ENCODE data around the gene TF. TPM values are rescaled to one million over a fixed set of nuclear protein-coding genes. Genes with fewer than 3 reads are reported as not detected.
A peak's percentile ranks its signal among the peaks of the same experiment; 100 is the strongest.

TF gene
- total and polyA plus RNA-seq, 5 experiments from 2014 or later, result 0.34 to 0.78 (median 0.63) TPM; not detected in 2

GRCh38 chr3:133749427-133750258 is 3.5 kb downstream of the TF start:
- H3K4me3 Mint-ChIP-seq, result no peak overlapping the region
- POLR2A ChIA-PET, result no interaction called here
- H3K27ac Mint-ChIP-seq, result no peak overlapping the region
- ATAC-seq (no peak), DNase-seq (no peak)
- H3K4me1 Mint-ChIP-seq, result peaks cover 2 to 10% (median 5%) of the 10 kb centered on the region in 4 donors
- peaks cover 13 to 46% (median 36%) of the 10 kb centered on the region in 5 donors for H3K27me3 Mint-ChIP-seq
- H3K36me3 Mint-ChIP-seq, result no peaks in the 10 kb centered on the region
- no peaks in the 10 kb centered on the region for H3K9me3 Mint-ChIP-seq

GRCh38 chr3:133750259-133750656 is 4.1 kb downstream of the TF start:
- peaks cover 12 to 43% (median 36%) of the 10 kb centered on the region in 5 donors for H3K27me3 Mint-ChIP-seq
- H3K36me3 Mint-ChIP-seq, result no peaks in the 10 kb centered on the region
- ATAC-seq (no peak), DNase-seq (no peak)
- no peak overlapping the region for H3K4me3 Mint-ChIP-seq
- peaks cover 2 to 10% (median 5%) of the 10 kb centered on the region in 4 donors for H3K4me1 Mint-ChIP-seq
- no peak overlapping the region for H3K27ac Mint-ChIP-seq
- no peaks in the 10 kb centered on the region for H3K9me3 Mint-ChIP-seq
- POLR2A ChIA-PET, result no interaction called here

GRCh38 chr3:133753107-133753778 is 7.0 kb downstream of the TF start:
- Mint-ChIP-seq H3K27me3 (peaks cover 5 to 24% (median 15%) of the 10 kb centered on the region in 5 donors), H3K4me1 (no peaks in the 10 kb centered on the region), H3K36me3 (no peaks in the 10 kb centered on the region), H3K4me3 (no peak overlapping the region), H3K27ac (no peak overlapping the region), H3K9me3 (no peaks in the 10 kb centered on the region)
- POLR2A ChIA-PET, result no interaction called here
- ATAC-seq, result no peak
- no peak for DNase-seq

GRCh38 chr3:133753779-133754164 is 7.6 kb downstream of the TF start:
- no peak overlapping the region for H3K4me3 Mint-ChIP-seq
- H3K9me3 Mint-ChIP-seq, result no peaks in the 10 kb centered on the region
- H3K36me3 Mint-ChIP-seq, result no peaks in the 10 kb centered on the region
- ATAC-seq (no peak), DNase-seq (no peak)
- POLR2A ChIA-PET, result no interaction called here
- peaks cover 2 to 23% (median 11%) of the 10 kb centered on the region in 5 donors for H3K27me3 Mint-ChIP-seq
- H3K27ac Mint-ChIP-seq, result no peak overlapping the region
- H3K4me1 Mint-ChIP-seq, result no peaks in the 10 kb centered on the region

- POLR2A ChIA-PET, result no interaction called here
- Mint-ChIP-seq H3K36me3 (no peaks in the 10 kb centered on the region), H3K4me3 (peak overlapping the region in 1 of 10 donors; percentile 10), H3K9me3 (no peaks in the 10 kb centered on the region), H3K27ac (no peak overlapping the region), H3K27me3 (peaks cover under 1 to 24% (median 5%) of the 10 kb centered on the region in 5 donors), H3K4me1 (no peaks in the 10 kb centered on the region)
- DNase-seq (no peak), ATAC-seq (no peak)
These were observed 8.3 kb downstream of the TF start for GRCh38 chr3:133754455-133754854.

GRCh38 chr3:133754973-133755828 is 9.0 kb downstream of the TF start:
- H3K9me3 Mint-ChIP-seq, result no peaks in the 10 kb centered on the region
- no peaks in the 10 kb centered on the region for H3K4me1 Mint-ChIP-seq

GRCh38 chr3:133756716-133757694 is 10.8 kb downstream of the TF start:
- ATAC-seq, result no peak

More at GRCh38 chr3:133754973-133755828, 9.0 kb downstream of the TF start:
- H3K27ac Mint-ChIP-seq, result no peak overlapping the region
- ATAC-seq (no peak), DNase-seq (no peak)
- POLR2A ChIA-PET, result no interaction called here
- H3K27me3 Mint-ChIP-seq, result peaks cover 0 to 23% (median 4%) of the 10 kb centered on the region in 5 donors
- no peak overlapping the region for H3K4me3 Mint-ChIP-seq
- no peaks in the 10 kb centered on the region for H3K36me3 Mint-ChIP-seq

GRCh38 chr3:133757701-133758567 is 11.7 kb downstream of the TF start:
- Mint-ChIP-seq H3K36me3 (no peaks in the 10 kb centered on the region), H3K27me3 (peaks cover 0 to 16% (median 2%) of the 10 kb centered on the region in 5 donors), H3K9me3 (no peaks in the 10 kb centered on the region), H3K4me1 (no peaks in the 10 kb centered on the region), H3K4me3 (no peak overlapping the region), H3K27ac (no peak overlapping the region)
- POLR2A ChIA-PET, result no interaction called here
- no peak for ATAC-seq
- no peak for DNase-seq

More at GRCh38 chr3:133756716-133757694, 10.8 kb downstream of the TF start:
- peaks cover 0 to 19% (median 2%) of the 10 kb centered on the region in 5 donors for H3K27me3 Mint-ChIP-seq
- no peak overlapping the region for H3K4me3 Mint-ChIP-seq
- DNase-seq, result no peak
- no peaks in the 10 kb centered on the region for H3K36me3 Mint-ChIP-seq
- POLR2A ChIA-PET, result no interaction called here
- H3K9me3 Mint-ChIP-seq, result no peaks in the 10 kb centered on the region
- H3K4me1 Mint-ChIP-seq, result no peaks in the 10 kb centered on the region
- no peak overlapping the region for H3K27ac Mint-ChIP-seq

- DNase-seq, result no peak
- Mint-ChIP-seq H3K27ac (no peak overlapping the region), H3K27me3 (peaks cover 0 to 14% (median 2%) of the 10 kb centered on the region in 5 donors), H3K36me3 (no peaks in the 10 kb centered on the region), H3K9me3 (no peaks in the 10 kb centered on the region), H3K4me3 (no peak overlapping the region), H3K4me1 (no peaks in the 10 kb centered on the region)
- ATAC-seq, result no peak
- POLR2A ChIA-PET, result no interaction called here
These were observed 12.4 kb downstream of the TF start for GRCh38 chr3:133758568-133758928.

- H3K27me3 Mint-ChIP-seq, result peaks cover 2 to 14% (median 8%) of the 10 kb centered on the region in 5 donors
- H3K9me3 Mint-ChIP-seq, result no peaks in the 10 kb centered on the region
- POLR2A ChIA-PET, result no interaction called here
- ATAC-seq, result no peak
- H3K4me3 Mint-ChIP-seq, result no peak overlapping the region
- no peaks in the 10 kb centered on the region for H3K36me3 Mint-ChIP-seq
- H3K4me1 Mint-ChIP-seq, result no peaks in the 10 kb centered on the region
- DNase-seq, result no peak
- H3K27ac Mint-ChIP-seq, result no peak overlapping the region
These were observed 13.0 kb downstream of the TF start for GRCh38 chr3:133758964-133759739.
